Neural progenitor cell (in vitro differentiated cells): ENCODE results near the gene HOXA10. TPM values are rescaled to one million over a fixed set of nuclear protein-coding genes. Genes with fewer than 3 reads are reported as not detected.

ENCODE experiments used
- DNase-seq: peaks from one replicate; pipeline ENCODE4 v3.0.0-alpha.2; 2016; ENCODE audit warnings: low spot score
- H2AFZ ChIP-seq: fragments of 200-600 bp; sonication (generic); replicated peaks from 2 replicates; pipeline ENCODE4 v1.6.1; 2016; ENCODE audit warnings: antibody characterized with exemption
- H3F3A ChIP-seq: fragments of 200-600 bp; sonication (generic); 2 replicates; pipeline ENCODE4 v1.6.1; 2016; ENCODE audit warnings: antibody characterized with exemption, low read depth
- H3K27ac ChIP-seq: fragments of 200-600 bp; sonication (generic); 2 replicates; pipeline ENCODE4 v1.5.1; 2016; ENCODE audit warnings: mild to moderate bottlenecking
- H3K27me3 ChIP-seq: fragments of 200-600 bp; sonication (generic); 2 replicates; pipeline ENCODE4 v1.6.1; 2016; ENCODE audit warnings: mild to moderate bottlenecking, moderate library complexity
- H3K36me3 ChIP-seq: fragments of 200-600 bp; sonication (generic); 2 replicates; pipeline ENCODE4 v1.5.1; 2016
- H3K4me1 ChIP-seq: fragments of 200-600 bp; sonication (generic); 2 replicates; pipeline ENCODE4 v1.6.1; 2016; ENCODE audit warnings: mixed run types
- H3K4me2 ChIP-seq: fragments of 200-600 bp; sonication (generic); 2 replicates; pipeline ENCODE4 v1.6.1; 2016
- H3K4me3 ChIP-seq: fragments of 200-600 bp; sonication (generic); 2 replicates; pipeline ENCODE4 v1.5.1; 2016
- H3K79me2 ChIP-seq: fragments of 200-600 bp; sonication (generic); 2 replicates; pipeline ENCODE4 v1.6.1; 2016; ENCODE audit warnings: low read depth
- H3K9ac ChIP-seq: fragments of 200-600 bp; sonication (generic); 2 replicates; pipeline ENCODE4 v1.6.1; 2016
- H3K9me3 ChIP-seq: fragments of 200-600 bp; sonication (generic); 2 replicates; pipeline ENCODE4 v1.5.1; 2016; ENCODE audit warnings: low read depth
- H4K20me1 ChIP-seq: fragments of 200-600 bp; sonication (generic); 2 replicates; pipeline ENCODE4 v1.6.1; 2016; ENCODE audit warnings: low read depth
- H3K27ac Mint-ChIP-seq: 3 replicates; pipeline ENCODE4 v1.8.0; 2021; ENCODE audit warnings: mixed read lengths
- H3K27me3 Mint-ChIP-seq: 2 replicates; pipeline ENCODE4 v1.8.0; 2022; ENCODE audit warnings: low read depth, mild to moderate bottlenecking, inconsistent platforms, moderate library complexity, mixed read lengths; ENCODE audit not compliant: insufficient read depth
- H3K36me3 Mint-ChIP-seq: 3 replicates; pipeline ENCODE4 v1.8.0; 2021; ENCODE audit warnings: mixed read lengths
- H3K4me1 Mint-ChIP-seq: 3 replicates; pipeline ENCODE4 v1.8.0; 2021; ENCODE audit warnings: mixed read lengths
- H3K4me3 Mint-ChIP-seq: 3 replicates; pipeline ENCODE4 v1.8.0; 2021; ENCODE audit warnings: mild to moderate bottlenecking, moderate library complexity, mixed read lengths
- H3K9me3 Mint-ChIP-seq: 3 replicates; pipeline ENCODE4 v1.8.0; 2020; ENCODE audit warnings: mixed read lengths
- EZH2 ChIP-seq: fragments of 200-600 bp; sonication (generic); IDR thresholded peaks from 2 replicates; pipeline ENCODE4 v1.6.1; 2017; ENCODE audit warnings: antibody characterized with exemption, mild to moderate bottlenecking, moderate library complexity
- EZH2phosphoT487 ChIP-seq: fragments of 200-600 bp; sonication (generic); IDR thresholded peaks from 2 replicates; pipeline ENCODE4 v1.6.1; 2017; ENCODE audit warnings: antibody characterized with exemption
- total RNA-seq: library from RNA; depleted of rRNA; stranded (reverse); fragments of >200 nt; gene quantifications from 2 replicates; pipeline ENCODE4 v1.2.3, GENCODE V29; 2015; ENCODE audit warnings: low replicate concordance
- TF ChIP-seq, protein P1 (sequence below): fragments of 200-600 bp; sonication (generic); IDR thresholded peaks from 2 replicates; pipeline ENCODE4 v1.5.1; 2017; ENCODE audit warnings: antibody characterized with exemption, mild to moderate bottlenecking

HOXA10 gene
- total RNA-seq, 1 donor from 2014 or later = not detected

DNA sequence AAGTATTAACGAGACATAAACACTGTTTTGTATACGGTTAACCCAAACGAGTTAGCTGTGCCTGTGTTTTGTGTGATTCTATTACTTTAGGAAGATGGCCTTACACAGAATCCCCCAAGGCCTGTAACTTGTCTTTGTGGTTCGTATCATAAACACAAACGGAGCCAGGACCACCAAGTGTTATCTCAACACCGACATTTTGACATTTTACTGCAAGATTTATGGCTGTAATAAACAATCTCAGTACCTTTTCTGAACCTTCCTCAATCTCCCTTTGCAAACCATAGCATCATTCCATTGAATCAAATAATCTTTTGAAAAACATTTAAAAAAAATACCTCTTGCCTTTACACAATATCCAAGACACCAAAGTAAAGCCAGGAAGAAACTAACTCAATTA, 41.1 kb downstream of the HOXA10 start:
- H3K27me3 ChIP-seq = peaks cover 100% of the 10 kb centered on the region
- no peaks in the 10 kb centered on the region for H3K36me3 ChIP-seq
- Mint-ChIP-seq H3K27me3 (peaks cover 86% of the 10 kb centered on the region), H3K36me3 (peaks cover 2% of the 10 kb centered on the region), H3K9me3 (peaks cover 21% of the 10 kb centered on the region), H3K27ac (no peak overlapping the region), H3K4me1 (no peaks in the 10 kb centered on the region), H3K4me3 (no peak overlapping the region)
- no peaks in the 10 kb centered on the region for H3K79me2 ChIP-seq
- H3K27ac ChIP-seq = no peak overlapping the region
- no peaks in the 10 kb centered on the region for H3K9me3 ChIP-seq
- no peak overlapping the region for H2AFZ ChIP-seq
- H3K4me3 ChIP-seq = no peak overlapping the region
- TF ChIP-seq EZH2phosphoT487 (no peak), EZH2 (no peak)
- TF ChIP-seq, protein P1, sequence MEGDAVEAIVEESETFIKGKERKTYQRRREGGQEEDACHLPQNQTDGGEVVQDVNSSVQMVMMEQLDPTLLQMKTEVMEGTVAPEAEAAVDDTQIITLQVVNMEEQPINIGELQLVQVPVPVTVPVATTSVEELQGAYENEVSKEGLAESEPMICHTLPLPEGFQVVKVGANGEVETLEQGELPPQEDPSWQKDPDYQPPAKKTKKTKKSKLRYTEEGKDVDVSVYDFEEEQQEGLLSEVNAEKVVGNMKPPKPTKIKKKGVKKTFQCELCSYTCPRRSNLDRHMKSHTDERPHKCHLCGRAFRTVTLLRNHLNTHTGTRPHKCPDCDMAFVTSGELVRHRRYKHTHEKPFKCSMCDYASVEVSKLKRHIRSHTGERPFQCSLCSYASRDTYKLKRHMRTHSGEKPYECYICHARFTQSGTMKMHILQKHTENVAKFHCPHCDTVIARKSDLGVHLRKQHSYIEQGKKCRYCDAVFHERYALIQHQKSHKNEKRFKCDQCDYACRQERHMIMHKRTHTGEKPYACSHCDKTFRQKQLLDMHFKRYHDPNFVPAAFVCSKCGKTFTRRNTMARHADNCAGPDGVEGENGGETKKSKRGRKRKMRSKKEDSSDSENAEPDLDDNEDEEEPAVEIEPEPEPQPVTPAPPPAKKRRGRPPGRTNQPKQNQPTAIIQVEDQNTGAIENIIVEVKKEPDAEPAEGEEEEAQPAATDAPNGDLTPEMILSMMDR = no peak
- H3K4me1 ChIP-seq = no peaks in the 10 kb centered on the region
- H4K20me1 ChIP-seq = peaks cover 78% of the 10 kb centered on the region
- H3K9ac ChIP-seq = no peak overlapping the region
- no peak overlapping the region for H3K4me2 ChIP-seq
- DNase-seq = no peak
- H3F3A ChIP-seq = no peaks in the 10 kb centered on the region

DNA sequence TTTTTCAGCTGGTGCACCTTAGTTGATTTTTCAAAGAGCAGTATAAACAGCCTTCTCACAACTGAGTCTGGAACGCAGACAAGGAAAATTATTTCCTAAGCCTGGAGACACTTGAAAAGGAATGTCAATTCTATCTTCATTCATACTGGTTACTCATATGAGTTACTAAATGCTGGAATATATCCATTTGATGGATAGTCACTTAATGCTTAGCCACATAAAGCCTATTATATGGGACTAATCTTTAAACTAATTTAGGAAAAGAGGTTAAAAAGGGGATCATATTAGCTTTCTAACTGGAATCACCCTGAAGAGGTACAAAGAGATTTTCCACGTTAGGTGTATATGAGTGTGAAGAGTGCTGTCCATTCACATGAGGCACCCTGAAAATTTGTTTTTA, 41.9 kb downstream of the HOXA10 start:
- Histone ChIP-seq H4K20me1 (peaks cover 78% of the 10 kb centered on the region), H3K79me2 (no peaks in the 10 kb centered on the region), H3K36me3 (no peaks in the 10 kb centered on the region), H2AFZ (no peak overlapping the region), H3K9me3 (no peaks in the 10 kb centered on the region), H3K4me2 (no peak overlapping the region), H3K4me3 (no peak overlapping the region), H3K27ac (no peak overlapping the region), H3K27me3 (peaks cover 100% of the 10 kb centered on the region), H3F3A (no peaks in the 10 kb centered on the region), H3K4me1 (no peaks in the 10 kb centered on the region), H3K9ac (no peak overlapping the region)
- DNase-seq = no peak
- peaks cover 21% of the 10 kb centered on the region for H3K9me3 Mint-ChIP-seq
- H3K27ac Mint-ChIP-seq = no peak overlapping the region
- no peaks in the 10 kb centered on the region for H3K4me1 Mint-ChIP-seq
- TF ChIP-seq EZH2 = no peak
- TF ChIP-seq, protein P1 = no peak
- TF ChIP-seq EZH2phosphoT487 = no peak
- H3K27me3 Mint-ChIP-seq = peaks cover 86% of the 10 kb centered on the region
- H3K36me3 Mint-ChIP-seq = peaks cover 2% of the 10 kb centered on the region
- H3K4me3 Mint-ChIP-seq = no peak overlapping the region

DNA sequence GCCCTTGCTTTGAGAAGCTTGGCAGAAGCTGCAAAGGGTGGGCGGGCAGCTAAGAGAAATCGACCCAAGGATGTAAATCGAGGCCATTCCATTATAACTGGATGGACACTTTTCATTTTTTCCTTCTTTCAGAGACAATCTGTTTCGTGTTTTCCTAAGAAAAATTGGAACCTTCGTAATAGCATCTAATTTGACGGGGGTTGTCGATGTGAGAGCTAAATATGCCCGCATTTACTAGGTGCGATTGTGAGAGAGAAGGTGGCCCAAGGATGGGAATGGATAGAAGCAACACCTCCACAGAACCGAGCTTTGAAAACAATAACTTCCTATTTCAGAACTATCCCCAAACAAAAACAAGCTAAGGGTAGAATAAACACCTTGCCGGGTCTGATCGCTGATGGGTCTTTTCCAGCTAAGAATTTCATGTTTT, 42.7 kb downstream of the HOXA10 start:
- peaks cover 2% of the 10 kb centered on the region for H3K36me3 Mint-ChIP-seq
- Histone ChIP-seq H3K4me3 (peak overlapping the region; percentile 41), H3K9me3 (no peaks in the 10 kb centered on the region), H3K4me1 (no peaks in the 10 kb centered on the region), H3F3A (no peaks in the 10 kb centered on the region), H3K36me3 (no peaks in the 10 kb centered on the region), H3K79me2 (no peaks in the 10 kb centered on the region), H3K9ac (no peak overlapping the region), H4K20me1 (peaks cover 77% of the 10 kb centered on the region), H3K27me3 (peaks cover 100% of the 10 kb centered on the region), H3K4me2 (peak overlapping the region; percentile 62), H2AFZ (no peak overlapping the region), H3K27ac (no peak overlapping the region)
- no peak for DNase-seq
- TF ChIP-seq EZH2 (peak; percentile 56), EZH2phosphoT487 (no peak)
- no peaks in the 10 kb centered on the region for H3K4me1 Mint-ChIP-seq
- H3K27ac Mint-ChIP-seq = no peak overlapping the region
- H3K27me3 Mint-ChIP-seq = peaks cover 86% of the 10 kb centered on the region
- peak overlapping the region; percentile 50 for H3K4me3 Mint-ChIP-seq
- H3K9me3 Mint-ChIP-seq = peaks cover 21% of the 10 kb centered on the region

DNA sequence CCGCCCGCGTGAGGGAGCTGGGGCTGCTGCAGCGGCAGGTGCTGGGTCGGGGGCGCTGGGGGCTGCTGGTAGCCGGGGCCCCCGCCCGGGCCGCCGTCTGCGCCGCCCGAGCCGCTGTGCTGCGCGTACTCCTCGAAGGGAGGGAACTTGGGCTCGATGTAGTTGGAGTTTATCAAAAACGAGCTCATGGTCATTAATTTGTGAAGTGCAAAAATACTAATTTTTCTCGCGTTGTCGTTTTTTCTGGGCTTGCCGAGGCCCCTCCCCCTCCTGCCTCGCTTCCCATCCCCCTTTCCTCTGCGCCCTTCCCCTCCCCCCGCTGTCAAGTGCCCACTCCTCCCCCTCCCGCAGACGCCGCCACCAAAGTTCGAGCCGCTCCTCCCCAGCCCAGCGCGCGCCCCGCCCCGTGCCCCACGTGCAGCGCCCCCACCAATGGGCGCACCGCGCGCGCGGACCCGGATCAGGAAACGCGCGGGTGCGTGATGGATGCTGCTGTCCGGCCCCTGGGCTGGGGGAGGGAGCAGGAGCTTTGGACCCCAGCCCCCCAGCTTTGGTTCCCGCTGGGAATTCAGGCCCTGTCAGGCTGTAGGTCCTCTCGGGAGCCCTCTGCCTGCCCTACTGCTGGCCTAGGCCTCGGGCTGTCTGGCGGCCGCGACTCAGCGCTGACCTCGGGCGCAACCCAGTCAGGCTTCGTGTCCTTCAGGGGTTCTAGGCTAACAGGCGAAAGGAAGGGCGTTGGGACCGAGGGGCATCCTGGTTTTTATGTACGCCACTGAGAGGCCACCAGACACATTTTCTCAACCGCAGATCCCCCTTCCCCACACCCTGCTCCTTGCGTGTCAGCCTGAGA, 43.4 kb downstream of the HOXA10 start, which contains the start of gene HOXA4:
Gene HOXA4 (minus strand): TSS at position 218 of the 850 bp plus-strand sequence. CDS start 24 bp downstream, at position 194.
- peaks cover 77% of the 10 kb centered on the region for H4K20me1 ChIP-seq
- H3K9ac ChIP-seq = no peak within 1 kb of the TSS
- H3K27me3 ChIP-seq = peaks cover 100% of the 10 kb centered on the region
- H3K9me3 ChIP-seq = no peaks in the 10 kb centered on the region
- H3K27ac ChIP-seq = no peak within 1 kb of the TSS
- no peaks in the 10 kb centered on the region for H3K79me2 ChIP-seq
- H3K4me2 ChIP-seq = peak within 1 kb of the TSS; percentile 62
- H3K4me3 ChIP-seq = peak within 1 kb of the TSS; percentile 41
- peak within 1 kb of the TSS; percentile 68 for H2AFZ ChIP-seq
- peaks cover 21% of the 10 kb centered on the region for H3K9me3 Mint-ChIP-seq
- no peak within 1 kb of the TSS for H3K27ac Mint-ChIP-seq
- H3K36me3 Mint-ChIP-seq = peaks cover 2% of the 10 kb centered on the region
- peaks cover 85% of the 10 kb centered on the region for H3K27me3 Mint-ChIP-seq
- no peaks in the 10 kb centered on the region for H3K4me1 ChIP-seq
- peak within 1 kb of the TSS; percentile 69 for H3K4me3 Mint-ChIP-seq
- TF ChIP-seq, protein P1 = no peak
- peak; percentile 91 for TF ChIP-seq EZH2phosphoT487
- TF ChIP-seq EZH2 = peak; percentile 90
- no peaks in the 10 kb centered on the region for H3F3A ChIP-seq
- DNase-seq = peak; percentile 79
- H3K36me3 ChIP-seq = no peaks in the 10 kb centered on the region
- H3K4me1 Mint-ChIP-seq = no peaks in the 10 kb centered on the region
